Coronary artery (tissue), 2 donors: Measurements from ENCODE around the gene TCFL5.

Experiments used
- DNase-seq: peaks from one replicate; pipeline ENCODE4 v3.0.0-alpha.2; 2017; ENCODE audit warnings: low spot score
- H3K27ac ChIP-seq, 2 donors: fragments of 200-600 bp; sonication (generic); one replicate each; pipeline ENCODE4 v1.5.1; 2016 to 2019
- H3K4me3 ChIP-seq: fragments of 200-600 bp; sonication (generic); 2 replicates; pipeline ENCODE4 v1.5.1; 2016; ENCODE audit warnings: mild to moderate bottlenecking, moderate library complexity
- TF ChIP-seq, protein P1 (sequence below): fragments of 200-600 bp; sonication (generic); IDR thresholded peaks from one replicate; pipeline ENCODE4 v1.5.1; 2019; ENCODE audit warnings: antibody characterized with exemption

The TCFL5 gene

GRCh38 chr20:62791301-62792181 lies 70.1 kb downstream of the TCFL5 start:
- no peak overlapping the region for H3K4me3 ChIP-seq
- TF ChIP-seq, protein P1, sequence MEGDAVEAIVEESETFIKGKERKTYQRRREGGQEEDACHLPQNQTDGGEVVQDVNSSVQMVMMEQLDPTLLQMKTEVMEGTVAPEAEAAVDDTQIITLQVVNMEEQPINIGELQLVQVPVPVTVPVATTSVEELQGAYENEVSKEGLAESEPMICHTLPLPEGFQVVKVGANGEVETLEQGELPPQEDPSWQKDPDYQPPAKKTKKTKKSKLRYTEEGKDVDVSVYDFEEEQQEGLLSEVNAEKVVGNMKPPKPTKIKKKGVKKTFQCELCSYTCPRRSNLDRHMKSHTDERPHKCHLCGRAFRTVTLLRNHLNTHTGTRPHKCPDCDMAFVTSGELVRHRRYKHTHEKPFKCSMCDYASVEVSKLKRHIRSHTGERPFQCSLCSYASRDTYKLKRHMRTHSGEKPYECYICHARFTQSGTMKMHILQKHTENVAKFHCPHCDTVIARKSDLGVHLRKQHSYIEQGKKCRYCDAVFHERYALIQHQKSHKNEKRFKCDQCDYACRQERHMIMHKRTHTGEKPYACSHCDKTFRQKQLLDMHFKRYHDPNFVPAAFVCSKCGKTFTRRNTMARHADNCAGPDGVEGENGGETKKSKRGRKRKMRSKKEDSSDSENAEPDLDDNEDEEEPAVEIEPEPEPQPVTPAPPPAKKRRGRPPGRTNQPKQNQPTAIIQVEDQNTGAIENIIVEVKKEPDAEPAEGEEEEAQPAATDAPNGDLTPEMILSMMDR: peak; percentile 75
- DNase-seq: no peak
- no peak overlapping the region for H3K27ac ChIP-seq
